GM19324 (cell line): ENCODE data around the gene PLCB1.

Source experiments
- ATAC-seq: cut with Tn5 transposase; IDR thresholded peaks from one replicate; pipeline ENCODE4 v1.9.1; 2021; ENCODE audit warnings: mild to moderate bottlenecking, moderate library complexity; ENCODE audit not compliant: unreplicated experiment, low FRiP score

The PLCB1 gene

DNA sequence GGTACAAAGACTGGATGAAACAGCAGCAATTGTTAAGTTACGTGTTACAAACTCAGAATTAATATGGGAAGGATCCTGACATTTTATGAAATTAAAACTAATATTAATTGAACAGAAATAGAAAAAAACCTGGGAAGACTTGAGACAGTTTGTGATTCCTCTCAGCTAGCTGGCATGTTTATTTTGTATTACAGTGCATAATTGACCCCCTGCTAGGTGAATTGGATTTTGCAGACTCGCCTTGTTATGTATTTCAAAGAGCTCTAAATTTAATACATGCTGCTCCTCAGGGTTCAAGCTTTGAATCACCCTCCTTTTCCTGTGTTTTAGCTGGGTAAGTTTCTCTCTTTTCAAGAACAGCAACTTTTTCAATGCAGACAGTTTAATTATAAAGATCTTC is 339.4 kb downstream of the PLCB1 start:
- ATAC-seq, result no peak

DNA sequence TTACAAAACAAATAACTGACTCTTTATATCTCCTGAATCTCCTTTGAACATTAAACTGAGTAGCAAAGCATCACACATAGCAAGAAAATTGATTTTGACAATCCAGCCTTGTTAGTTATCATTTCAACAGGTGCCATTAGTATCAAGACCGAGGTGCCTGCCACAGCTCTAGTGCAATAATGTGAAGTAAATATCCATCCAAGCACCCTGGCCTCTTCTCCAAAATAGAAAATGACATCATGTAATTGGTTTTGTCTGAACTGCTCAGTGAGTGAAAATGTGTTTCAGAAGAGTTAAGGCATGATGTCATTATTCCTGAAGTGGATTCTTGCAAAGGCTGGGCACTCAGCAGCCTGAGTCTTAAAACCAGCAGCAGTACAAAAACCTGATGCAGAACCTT is 341.4 kb downstream of the PLCB1 start:
- no peak for ATAC-seq

DNA sequence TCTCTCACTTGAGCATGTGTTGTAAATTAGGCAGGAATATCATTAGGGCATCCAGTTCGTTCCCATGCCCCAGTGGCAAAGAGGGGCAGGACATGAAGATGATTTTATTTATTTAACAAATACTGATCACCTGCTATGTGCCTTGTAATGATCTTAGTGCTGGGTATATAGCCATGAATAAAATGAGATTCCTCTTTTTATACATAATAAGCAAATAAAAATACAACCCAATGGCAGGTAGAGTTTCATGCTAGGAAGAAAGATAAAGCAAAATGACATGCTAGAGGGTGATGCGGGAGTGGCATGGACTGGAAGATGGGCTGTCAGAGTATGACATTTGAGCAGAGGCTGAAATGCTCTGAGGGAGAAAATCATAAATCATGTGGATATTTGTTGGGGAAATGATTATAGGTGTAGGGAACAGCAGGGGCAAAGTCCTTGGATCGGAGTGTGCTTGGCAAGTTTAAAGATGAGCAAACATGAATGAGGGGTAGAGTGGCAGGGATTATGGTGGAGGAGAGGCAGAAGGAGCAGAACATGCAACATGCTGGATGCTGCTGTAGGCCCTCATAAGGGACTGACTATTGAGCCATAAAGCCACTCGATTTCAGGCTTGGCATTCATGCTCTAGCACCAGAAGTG is 342.1 kb downstream of the PLCB1 start:
- ATAC-seq, result no peak

DNA sequence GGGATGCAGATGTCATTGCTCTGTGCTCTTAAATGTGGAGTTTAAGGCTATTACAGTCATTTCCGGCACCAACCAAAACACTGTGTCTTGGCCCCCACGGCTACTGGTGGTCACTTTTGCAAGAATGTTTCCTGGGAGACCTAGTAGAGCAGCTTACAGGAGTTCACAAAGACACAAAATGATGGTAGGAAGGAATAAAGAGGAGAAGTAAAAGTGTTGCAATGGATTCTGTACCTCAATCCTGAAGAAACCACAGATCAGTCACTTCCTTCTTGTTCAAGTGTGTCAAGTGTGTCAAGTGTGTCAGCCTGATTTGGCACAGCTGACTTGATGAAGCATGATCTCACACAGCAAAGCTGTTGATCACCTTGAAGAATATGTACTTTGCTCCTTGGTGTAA is 344.0 kb downstream of the PLCB1 start:
- ATAC-seq, result no peak

DNA sequence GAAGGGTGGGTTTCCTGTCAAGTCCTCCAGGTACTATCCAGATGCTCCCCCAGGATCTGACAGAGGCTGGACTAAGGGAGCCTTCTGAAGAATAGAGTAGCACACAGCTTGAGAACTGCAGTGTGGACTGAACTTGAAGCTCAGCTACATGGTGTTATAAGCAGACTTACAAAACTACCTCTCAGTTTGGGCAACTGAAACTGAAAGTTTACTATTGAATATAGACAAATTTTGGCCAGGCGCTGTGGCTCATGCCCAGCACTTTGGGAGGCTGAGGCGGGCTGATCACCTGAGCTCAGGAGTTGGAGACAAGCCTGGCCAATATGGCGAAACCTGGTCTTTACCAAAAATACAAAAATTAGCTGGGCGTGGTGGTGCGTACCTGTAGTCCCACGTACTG is 348.5 kb downstream of the PLCB1 start:
- ATAC-seq, result no peak

DNA sequence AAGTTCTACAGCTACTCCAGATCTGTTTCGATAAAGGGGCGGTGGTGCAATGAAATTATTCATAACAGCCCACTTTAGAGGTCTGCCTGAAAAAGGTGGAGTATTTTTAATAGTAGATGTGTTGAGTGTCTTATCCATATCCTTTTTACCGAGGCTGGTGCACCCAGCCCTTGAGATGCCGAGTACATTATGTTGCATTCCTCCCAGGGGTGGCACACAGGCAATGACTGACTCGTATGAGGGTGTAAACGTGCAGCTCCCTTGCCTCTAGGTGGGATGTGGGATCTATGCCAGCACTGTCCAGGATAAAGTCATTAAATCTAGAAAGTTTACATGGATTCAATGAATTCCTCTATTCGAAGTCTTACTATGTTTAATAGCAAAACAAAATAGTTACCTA is 355.6 kb downstream of the PLCB1 start:
- no peak for ATAC-seq

DNA sequence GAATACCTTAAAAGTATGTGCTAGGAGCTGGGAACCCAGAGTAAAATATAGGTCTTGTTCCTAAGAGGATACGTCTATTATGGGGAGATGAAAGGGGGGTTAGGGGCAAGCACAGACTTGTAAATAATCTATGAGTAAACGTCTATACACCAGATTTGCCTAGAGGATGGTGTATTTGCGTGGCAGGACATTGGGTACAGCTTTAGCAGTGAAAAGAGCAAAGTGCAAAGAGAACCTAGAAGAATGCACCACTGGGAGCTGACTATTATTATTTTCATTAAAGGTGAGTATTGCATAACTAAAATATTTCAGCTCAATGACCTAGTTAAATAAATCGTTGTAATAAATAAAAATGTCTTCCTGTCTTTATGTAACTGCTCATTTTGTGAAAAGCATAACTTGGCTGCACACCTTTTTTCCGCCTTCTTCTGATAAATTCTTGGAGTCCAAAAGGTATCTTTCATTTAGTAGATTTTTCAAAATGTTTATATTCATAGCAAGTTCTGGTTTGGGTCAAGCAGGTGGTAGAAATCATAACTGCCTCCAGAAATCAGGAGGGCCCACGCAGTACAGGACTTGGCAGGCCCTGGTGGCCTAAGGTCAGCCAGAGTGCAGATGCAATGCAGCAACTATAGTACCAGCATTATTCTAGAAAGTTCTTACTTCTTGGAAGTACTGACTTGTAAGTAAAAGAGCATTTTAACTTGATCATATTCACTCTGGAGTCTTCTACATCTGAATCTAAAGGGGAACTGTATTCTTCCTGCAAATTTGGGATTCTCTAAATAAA is 357.2 kb downstream of the PLCB1 start:
- ATAC-seq, result no peak

DNA sequence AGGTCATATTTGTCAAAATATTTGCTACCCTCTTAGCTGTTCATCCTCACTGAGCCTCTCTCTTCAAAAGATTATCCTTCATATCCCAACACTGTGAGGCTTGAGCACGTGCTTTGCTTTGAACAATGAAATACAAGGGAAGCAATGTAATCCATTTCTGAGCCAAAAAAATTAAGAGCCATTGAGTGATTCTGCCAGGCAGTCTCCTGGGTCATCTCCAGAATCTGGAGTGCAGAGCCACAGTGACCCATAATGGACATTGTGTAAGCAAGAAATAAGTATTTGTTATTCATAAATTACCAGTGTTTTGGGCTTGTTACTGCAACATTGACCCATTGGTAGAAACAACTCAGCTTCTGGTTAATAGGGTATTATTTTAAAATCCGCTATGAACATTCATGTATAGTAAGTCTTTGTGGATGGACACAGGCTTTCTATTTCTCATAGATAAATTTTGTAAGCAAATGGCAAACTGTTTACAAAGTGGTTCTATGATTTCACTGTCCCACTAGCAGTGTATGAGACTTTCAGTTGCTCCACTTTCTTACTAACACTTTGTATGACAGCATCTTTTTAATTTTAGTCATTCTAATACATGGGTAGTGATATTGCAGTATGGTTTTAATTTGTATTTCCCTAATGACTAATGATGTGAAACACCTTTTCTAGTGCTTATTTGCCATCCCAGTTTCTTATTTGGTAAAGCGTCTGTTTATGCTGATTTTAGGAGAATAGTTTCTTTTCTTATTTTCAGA is 358.2 kb downstream of the PLCB1 start:
- ATAC-seq, result no peak

DNA sequence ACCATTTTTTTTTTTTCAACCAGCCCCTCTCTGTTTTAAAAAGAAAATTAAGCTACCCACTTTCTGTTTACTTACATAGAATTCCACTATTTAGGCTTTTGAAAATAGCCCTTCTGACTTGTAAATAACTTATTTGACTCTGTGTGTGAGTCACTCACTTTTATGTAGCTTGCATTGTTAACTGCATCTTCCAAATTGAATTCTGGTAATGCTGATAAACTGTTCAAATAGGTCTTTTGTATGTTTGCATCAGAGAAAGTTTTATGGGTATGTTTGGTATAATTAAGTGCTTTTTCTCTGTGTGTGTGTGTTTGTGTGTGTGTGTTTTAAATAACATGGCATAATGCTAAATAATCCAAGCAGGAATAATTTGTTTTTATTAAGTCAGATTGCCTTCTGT is 360.1 kb downstream of the PLCB1 start:
- ATAC-seq, result no peak

DNA sequence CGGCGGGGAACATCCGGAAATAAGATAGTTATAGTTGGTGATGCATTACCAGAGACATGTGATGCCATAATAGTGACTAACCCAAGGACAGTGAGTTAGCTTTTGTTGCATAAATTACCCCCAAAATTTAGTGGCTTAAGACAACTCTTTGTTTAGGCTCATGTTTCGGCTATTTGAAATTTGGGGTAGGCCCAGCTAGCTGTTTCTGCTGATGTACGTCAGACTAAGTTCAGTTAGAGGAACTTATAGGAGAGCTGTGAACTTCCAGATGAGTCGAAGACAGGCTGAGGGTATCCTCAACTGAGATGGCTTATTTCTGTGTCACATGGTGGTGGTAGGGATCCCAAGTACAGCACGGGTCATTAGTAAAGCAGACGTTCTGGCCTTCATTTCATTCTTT is 366.5 kb downstream of the PLCB1 start:
- no peak for ATAC-seq

DNA sequence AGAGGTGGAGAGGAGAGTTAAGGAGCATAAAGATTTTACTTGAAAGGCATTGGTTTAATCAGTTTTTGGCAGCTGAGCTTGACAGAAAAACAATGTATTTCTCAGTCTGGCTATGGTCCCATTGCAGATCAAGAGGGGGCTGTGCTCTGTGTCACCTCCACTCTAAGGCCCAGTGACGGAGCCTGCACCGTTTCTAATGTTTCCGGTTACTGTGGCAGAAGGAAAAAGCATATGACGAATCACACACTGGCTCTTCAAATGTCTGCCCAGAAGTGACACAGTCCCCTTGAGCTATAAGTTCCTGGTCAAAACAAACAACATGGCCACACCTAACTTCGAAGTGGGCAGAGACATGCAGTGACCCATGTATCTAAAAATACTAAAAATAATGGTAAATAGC is 372.0 kb downstream of the PLCB1 start:
- no peak for ATAC-seq

DNA sequence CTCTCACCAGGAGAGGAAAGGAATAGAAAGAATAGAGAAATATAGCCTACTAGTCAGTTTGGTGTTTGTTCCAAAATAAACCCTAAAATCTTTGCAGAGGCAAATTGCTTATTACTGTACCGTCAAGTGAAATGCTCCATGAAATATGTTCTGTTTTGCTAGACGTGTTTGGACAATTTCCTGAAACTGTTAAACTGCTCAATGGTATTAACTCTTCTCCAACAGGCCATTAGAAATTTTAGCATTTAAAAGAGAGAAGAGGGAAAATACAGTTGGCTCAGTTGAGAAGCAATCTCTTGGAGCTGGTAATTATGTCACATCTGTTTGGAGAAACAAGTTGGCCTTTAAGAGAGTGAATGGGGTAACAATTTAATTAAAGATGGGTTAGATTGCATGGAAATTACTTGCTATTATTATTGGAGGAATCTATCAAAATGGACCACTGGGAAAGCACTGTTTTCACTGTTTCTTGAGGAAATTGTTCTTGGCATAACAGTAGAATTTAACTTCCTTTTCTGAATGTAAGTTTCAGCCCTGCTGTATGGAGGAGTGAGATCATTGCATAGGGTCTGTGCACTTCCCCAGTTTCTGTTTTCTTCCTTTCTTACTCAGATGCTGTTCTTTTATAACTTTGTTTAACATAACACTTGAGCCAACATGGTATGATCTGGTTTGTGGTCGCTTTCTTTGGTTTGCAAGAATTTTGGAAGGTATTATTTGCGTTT is 373.6 kb downstream of the PLCB1 start:
- no peak for ATAC-seq

DNA sequence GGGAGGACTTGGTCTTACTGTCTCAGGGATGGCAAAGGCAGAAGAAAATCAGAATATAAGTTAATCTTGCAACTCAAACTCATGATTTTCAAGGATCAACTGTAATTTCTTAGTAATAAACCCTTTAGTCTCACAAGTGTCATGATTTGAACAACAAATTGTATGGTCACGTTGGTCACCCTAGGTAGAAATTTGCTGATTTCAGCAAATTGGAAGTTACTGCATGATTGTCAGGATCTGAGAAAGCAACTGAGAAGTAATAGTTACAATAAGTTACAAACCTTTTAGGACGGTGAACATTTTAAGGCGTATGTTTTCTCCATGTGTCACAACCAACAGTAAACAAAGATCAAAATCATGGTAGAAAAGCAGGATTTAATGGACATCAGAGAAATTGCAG is 375.2 kb downstream of the PLCB1 start:
- ATAC-seq, result no peak

DNA sequence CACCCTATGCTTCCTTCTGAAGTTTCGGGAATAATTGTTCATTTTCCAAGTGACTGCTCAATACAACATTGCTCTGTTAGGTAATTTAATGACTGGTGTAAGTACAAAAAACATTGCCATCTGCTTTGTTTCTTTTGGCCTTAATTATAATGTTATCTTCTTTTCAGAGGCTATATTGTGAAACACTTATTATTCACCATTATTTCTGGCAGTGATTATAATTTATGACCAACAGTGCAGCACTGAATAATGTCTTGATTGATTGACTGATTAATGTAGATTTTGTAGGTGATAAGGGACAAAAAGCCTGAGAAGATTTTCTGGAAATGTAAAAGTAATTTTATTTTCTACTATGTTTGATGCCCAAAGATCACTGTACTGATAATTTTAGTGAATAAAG is 377.7 kb downstream of the PLCB1 start:
- ATAC-seq, result no peak

DNA sequence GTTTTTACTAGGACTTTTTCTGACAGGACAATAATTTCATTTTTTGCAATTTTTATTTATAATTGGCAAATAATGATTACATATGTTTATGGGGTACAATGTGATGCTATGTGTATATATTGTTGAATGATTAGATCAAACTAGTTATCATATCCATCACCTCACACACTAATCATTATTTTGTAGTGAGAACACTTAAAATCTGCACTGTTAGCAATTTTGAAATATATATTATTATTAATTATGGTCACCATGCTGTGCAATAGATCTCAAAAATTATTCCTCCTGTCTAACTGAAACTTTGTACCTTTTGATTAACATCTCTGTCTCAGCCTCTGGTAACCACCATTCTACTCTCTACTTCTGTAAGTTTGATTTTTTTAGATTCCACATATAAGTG is 378.7 kb downstream of the PLCB1 start:
- no peak for ATAC-seq

DNA sequence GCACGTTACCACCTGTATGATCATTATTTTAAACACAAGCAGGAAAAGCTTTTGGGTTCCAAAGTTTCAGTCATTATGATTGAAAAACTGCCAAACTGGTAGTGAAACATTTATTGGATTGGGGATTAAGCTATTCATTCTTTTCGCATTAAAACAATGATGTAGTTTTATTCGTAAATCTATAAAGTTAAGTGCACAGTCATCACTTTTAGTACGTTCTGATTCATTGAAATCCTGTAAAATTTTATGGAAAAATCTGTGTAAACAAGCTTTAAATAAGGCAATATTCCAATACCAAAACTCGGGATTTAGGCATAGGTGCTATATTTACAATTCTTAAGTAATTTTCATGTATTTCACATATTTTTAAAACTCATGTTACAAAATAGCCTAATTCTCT is 379.9 kb downstream of the PLCB1 start:
- ATAC-seq, result no peak

DNA sequence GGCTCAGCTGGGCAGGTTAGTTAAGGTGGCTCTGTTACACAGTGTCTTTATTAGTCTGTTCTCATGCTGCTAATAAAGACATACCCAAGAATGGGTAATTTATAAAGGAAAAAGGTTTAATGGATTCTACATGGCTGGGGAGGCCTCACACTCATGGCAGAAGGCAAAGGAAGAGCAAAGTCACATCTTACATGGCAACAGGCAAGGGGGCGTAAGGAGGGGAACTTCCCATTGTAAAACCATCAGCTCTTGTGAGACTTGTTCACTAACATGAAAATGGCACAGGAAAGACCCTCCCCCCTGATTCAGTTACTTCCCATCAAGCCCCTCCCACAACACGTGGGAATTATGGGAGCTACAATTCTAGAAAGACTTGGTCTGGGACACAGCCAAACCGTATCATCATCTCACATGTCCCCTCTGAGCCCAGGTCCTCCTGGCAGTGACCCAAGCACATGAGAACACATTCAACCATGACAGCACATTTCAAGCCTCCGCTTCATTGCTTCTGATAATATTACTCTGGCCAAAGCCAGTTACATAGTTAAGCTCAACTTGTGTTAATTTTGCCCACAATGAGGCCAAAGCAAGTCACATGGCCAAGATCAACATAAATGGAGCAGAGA is 383.9 kb downstream of the PLCB1 start:
- ATAC-seq, result no peak

DNA sequence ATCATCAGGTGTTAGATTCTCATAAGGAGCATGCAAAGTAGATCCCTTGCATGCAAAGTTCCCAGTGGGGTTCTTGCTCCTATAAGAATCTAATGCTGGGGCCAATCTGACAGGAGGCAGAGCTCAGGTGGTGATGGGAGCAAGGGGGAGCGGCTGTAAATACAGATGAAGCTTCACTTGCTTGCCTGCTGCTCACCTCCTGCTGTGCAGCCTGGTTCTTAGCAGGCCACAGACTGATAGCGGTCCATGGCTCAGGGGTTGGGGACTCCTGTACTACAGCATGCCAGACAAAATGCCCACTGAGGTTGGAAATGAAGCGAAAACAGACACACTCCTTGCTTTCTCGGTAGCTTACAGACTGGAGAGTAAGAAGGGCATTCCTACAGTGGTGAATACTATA is 386.8 kb downstream of the PLCB1 start:
- ATAC-seq, result no peak

DNA sequence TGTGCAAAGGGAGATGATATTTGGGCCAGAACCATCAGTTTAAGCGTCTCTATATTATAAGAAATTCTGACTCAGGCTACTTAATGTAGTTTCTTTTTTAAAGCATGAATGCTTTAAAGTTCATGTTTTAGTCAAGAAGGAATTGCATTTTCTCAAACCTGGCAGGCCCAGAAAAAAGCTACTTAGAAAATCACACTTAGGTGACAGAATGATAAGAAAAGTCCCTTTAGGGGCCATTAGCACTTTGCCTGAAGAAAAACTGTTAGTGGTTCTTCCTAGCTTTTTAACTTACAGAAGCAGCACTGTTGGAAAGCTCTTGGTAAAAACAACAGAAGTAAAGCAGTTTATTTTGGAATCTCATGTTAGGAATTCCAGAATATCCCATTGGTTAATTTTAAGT is 387.8 kb downstream of the PLCB1 start:
- ATAC-seq, result no peak

DNA sequence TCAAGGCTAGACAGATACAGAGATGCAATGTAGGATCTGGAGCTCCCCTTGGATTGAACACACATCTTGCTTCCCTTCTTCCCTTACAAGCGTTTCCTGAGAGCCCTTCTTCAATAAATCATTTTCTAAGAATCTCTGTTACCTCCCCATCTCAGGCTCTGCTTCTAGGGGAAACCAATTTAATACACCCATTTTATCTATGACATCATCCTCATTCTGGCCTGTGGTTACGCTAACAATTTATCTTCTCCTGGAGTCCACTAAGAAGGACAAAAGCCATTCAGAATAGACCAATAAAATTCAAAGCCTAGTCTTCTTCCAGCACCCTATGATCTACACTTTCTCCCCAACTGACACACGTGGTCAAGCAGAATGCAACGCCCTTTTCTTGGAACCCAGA is 390.1 kb downstream of the PLCB1 start:
- ATAC-seq, result no peak

DNA sequence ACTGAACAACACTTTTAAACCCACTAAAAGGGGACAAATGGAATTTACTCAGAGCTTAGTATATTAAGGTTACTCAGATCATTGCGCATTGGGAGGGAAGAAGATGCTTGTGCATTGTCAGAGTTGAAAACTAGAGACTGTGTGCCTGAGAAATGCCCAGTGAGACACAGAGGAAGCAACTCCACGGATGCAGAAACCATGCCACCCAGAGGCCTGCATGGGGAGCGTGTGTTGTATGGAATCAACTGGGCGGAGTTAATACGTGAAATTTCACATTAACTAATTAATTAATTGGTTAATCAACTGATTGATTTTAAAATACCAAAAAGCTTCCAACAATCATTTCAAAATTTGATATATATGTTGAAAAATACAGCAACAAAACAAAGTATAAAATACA is 391.6 kb downstream of the PLCB1 start:
- ATAC-seq, result no peak
